Measurements from ENCODE around the gene NLRC5.
"Not testable (repeated sequence)": the region's sequence is repeated elsewhere in the genome, so short reads cannot be mapped to it uniquely, and the experiment has no call there.

The NLRC5 gene

GRCh38 chr16:57109259-57110105, 120.1 kb downstream of the NLRC5 start:
- H3K9me3 ChIP-seq (ENCODE audit: control insufficient read depth, insufficient read depth, low read length); H3K36me3 ChIP-seq (ENCODE audit: insufficient read depth, low read length); H3K9ac ChIP-seq (ENCODE audit: low read depth, low read length); H3K4me1 ChIP-seq (ENCODE audit: insufficient read depth, low read length): not testable (repeated sequence)

- H3K9me3 ChIP-seq (ENCODE audit: control insufficient read depth, insufficient read depth, low read length) = no peaks in the 10 kb centered on the region
- H3K4me1 ChIP-seq (ENCODE audit: insufficient read depth, low read length) = peaks cover 4% of the 10 kb centered on the region; the same call in 1 of the 2 replicates
- H3K9ac ChIP-seq (ENCODE audit: low read depth, low read length) = no peak overlapping the region
- no peaks in the 10 kb centered on the region for H3K36me3 ChIP-seq (ENCODE audit: insufficient read depth, low read length)
Measured at GRCh38 chr16:57110937-57111336, 121.6 kb downstream of the NLRC5 start.

GRCh38 chr16:57111420-57111819, 122.1 kb downstream of the NLRC5 start:
- Histone ChIP-seq H3K4me1 (ENCODE audit: insufficient read depth, low read length) (peaks cover 4% of the 10 kb centered on the region; the same call in 1 of the 2 replicates), H3K9me3 (ENCODE audit: control insufficient read depth, insufficient read depth, low read length) (no peaks in the 10 kb centered on the region), H3K9ac (ENCODE audit: low read depth, low read length) (no peak overlapping the region), H3K36me3 (ENCODE audit: insufficient read depth, low read length) (no peaks in the 10 kb centered on the region)

GRCh38 chr16:57112403-57113041, 123.2 kb downstream of the NLRC5 start:
- Histone ChIP-seq H3K9ac (ENCODE audit: low read depth, low read length) (no peak overlapping the region), H3K36me3 (ENCODE audit: insufficient read depth, low read length) (no peaks in the 10 kb centered on the region), H3K4me1 (ENCODE audit: insufficient read depth, low read length) (peaks cover 4% of the 10 kb centered on the region; the same call in 1 of the 2 replicates), H3K9me3 (ENCODE audit: control insufficient read depth, insufficient read depth, low read length) (no peaks in the 10 kb centered on the region)

GRCh38 chr16:57113042-57113453, 123.7 kb downstream of the NLRC5 start:
- no peaks in the 10 kb centered on the region for H3K9me3 ChIP-seq (ENCODE audit: control insufficient read depth, insufficient read depth, low read length)
- H3K4me1 ChIP-seq (ENCODE audit: insufficient read depth, low read length) = peaks cover 4% of the 10 kb centered on the region; the same call in 1 of the 2 replicates
- no peak overlapping the region for H3K9ac ChIP-seq (ENCODE audit: low read depth, low read length)
- no peaks in the 10 kb centered on the region for H3K36me3 ChIP-seq (ENCODE audit: insufficient read depth, low read length)

GRCh38 chr16:57113664-57114063, 124.3 kb downstream of the NLRC5 start:
- no peaks in the 10 kb centered on the region for H3K9me3 ChIP-seq (ENCODE audit: control insufficient read depth, insufficient read depth, low read length)
- peaks cover 4% of the 10 kb centered on the region; the same call in 1 of the 2 replicates for H3K4me1 ChIP-seq (ENCODE audit: insufficient read depth, low read length)
- no peak overlapping the region for H3K9ac ChIP-seq (ENCODE audit: low read depth, low read length)
- no peaks in the 10 kb centered on the region for H3K36me3 ChIP-seq (ENCODE audit: insufficient read depth, low read length)

- H3K36me3 ChIP-seq (ENCODE audit: insufficient read depth, low read length) = no peaks in the 10 kb centered on the region
- H3K9me3 ChIP-seq (ENCODE audit: control insufficient read depth, insufficient read depth, low read length) = no peaks in the 10 kb centered on the region
- H3K9ac ChIP-seq (ENCODE audit: low read depth, low read length) = no peak overlapping the region
- peaks cover 4% of the 10 kb centered on the region; the same call in 1 of the 2 replicates for H3K4me1 ChIP-seq (ENCODE audit: insufficient read depth, low read length)
Measured at GRCh38 chr16:57115168-57115513, 125.8 kb downstream of the NLRC5 start.

GRCh38 chr16:57115514-57116182, 126.3 kb downstream of the NLRC5 start:
- Histone ChIP-seq H3K9ac (ENCODE audit: low read depth, low read length) (no peak overlapping the region), H3K9me3 (ENCODE audit: control insufficient read depth, insufficient read depth, low read length) (no peaks in the 10 kb centered on the region), H3K4me1 (ENCODE audit: insufficient read depth, low read length) (peaks cover 4% of the 10 kb centered on the region; the same call in 1 of the 2 replicates), H3K36me3 (ENCODE audit: insufficient read depth, low read length) (no peaks in the 10 kb centered on the region)

GRCh38 chr16:57118461-57119084, 129.2 kb downstream of the NLRC5 start:
- Histone ChIP-seq H3K9ac (ENCODE audit: low read depth, low read length) (no peak overlapping the region), H3K36me3 (ENCODE audit: insufficient read depth, low read length) (no peaks in the 10 kb centered on the region), H3K4me1 (ENCODE audit: insufficient read depth, low read length) (no peaks in the 10 kb centered on the region; the same call in 1 of the 2 replicates), H3K9me3 (ENCODE audit: control insufficient read depth, insufficient read depth, low read length) (no peaks in the 10 kb centered on the region)

GRCh38 chr16:57123216-57123973, 134.0 kb downstream of the NLRC5 start:
- no peaks in the 10 kb centered on the region for H3K36me3 ChIP-seq (ENCODE audit: insufficient read depth, low read length)
- no peak overlapping the region for H3K9ac ChIP-seq (ENCODE audit: low read depth, low read length)
- H3K9me3 ChIP-seq (ENCODE audit: control insufficient read depth, insufficient read depth, low read length) = no peaks in the 10 kb centered on the region
- no peaks in the 10 kb centered on the region for H3K4me1 ChIP-seq (ENCODE audit: insufficient read depth, low read length)

GRCh38 chr16:57123974-57124674, 134.8 kb downstream of the NLRC5 start:
- H3K4me1 ChIP-seq (ENCODE audit: insufficient read depth, low read length) = no peaks in the 10 kb centered on the region
- no peak overlapping the region for H3K9ac ChIP-seq (ENCODE audit: low read depth, low read length)
- H3K9me3 ChIP-seq (ENCODE audit: control insufficient read depth, insufficient read depth, low read length) = no peaks in the 10 kb centered on the region
- no peaks in the 10 kb centered on the region for H3K36me3 ChIP-seq (ENCODE audit: insufficient read depth, low read length)

- Histone ChIP-seq H3K36me3 (ENCODE audit: insufficient read depth, low read length) (no peaks in the 10 kb centered on the region), H3K4me1 (ENCODE audit: insufficient read depth, low read length) (no peaks in the 10 kb centered on the region), H3K9me3 (ENCODE audit: control insufficient read depth, insufficient read depth, low read length) (no peaks in the 10 kb centered on the region), H3K9ac (ENCODE audit: low read depth, low read length) (no peak overlapping the region)
Measured at GRCh38 chr16:57125376-57125775, 136.0 kb downstream of the NLRC5 start.

GRCh38 chr16:57125969-57126368, 136.6 kb downstream of the NLRC5 start:
- Histone ChIP-seq H3K4me1 (ENCODE audit: insufficient read depth, low read length) (no peaks in the 10 kb centered on the region), H3K9me3 (ENCODE audit: control insufficient read depth, insufficient read depth, low read length) (no peaks in the 10 kb centered on the region), H3K36me3 (ENCODE audit: insufficient read depth, low read length) (no peaks in the 10 kb centered on the region), H3K9ac (ENCODE audit: low read depth, low read length) (no peak overlapping the region)

All from ES-I3 (cell line).